Measurements from ENCODE around the gene GBX1.

Gene GBX1

DNA sequence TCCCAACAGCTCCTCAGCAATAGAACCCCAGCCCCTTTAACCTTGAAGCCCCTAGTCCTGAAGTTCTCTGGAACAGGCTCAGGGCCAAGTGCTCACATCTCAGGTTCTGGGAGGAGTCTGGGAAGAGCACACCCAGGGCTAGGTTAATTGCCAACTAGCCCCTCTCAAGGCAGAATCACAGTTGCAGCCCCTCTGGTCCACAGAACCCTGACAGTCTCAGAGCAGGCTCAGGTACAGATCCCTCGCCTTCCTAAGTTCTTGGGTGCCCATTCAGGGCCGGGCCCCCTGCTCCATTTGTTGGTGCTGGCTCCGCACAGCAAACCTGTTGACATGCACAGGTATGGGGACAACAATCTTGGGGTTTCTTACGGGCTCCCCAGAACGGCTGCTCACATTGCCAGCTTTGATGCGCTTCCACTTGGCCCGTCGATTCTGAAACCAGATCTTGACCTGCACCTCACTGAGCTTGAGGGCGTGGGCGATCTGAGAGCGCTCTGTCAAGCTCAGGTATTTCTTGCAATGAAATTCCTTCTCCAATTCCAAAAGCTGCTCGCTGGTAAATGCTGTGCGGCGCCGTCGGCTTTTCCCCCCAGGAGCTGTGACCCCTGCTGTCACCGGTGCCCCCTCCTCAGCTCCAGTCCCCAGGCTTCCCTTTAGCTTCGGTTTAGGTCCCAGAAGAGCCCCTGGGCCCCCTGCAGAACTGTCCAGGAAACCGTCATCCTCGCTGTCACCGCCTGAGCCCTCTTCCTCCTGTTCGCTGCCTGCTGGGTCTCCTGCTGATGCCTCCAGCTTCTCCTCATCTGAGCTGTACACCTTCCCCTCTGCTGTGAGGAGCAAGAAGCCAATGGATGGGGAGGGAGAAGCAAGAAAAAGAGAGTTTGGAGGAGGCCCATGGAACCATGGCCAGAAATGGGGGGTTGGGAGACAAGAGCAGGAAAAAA is 18.9 kb downstream of the GBX1 start:
- Mint-ChIP-seq H3K36me3 (ENCODE audit: low read depth) (peaks cover 10% of the 10 kb centered on the region), H3K9me3 (no peaks in the 10 kb centered on the region), H3K4me1 (peaks cover 1% of the 10 kb centered on the region), H3K4me3 (no peak overlapping the region), H3K27ac (no peak overlapping the region), H3K27me3 (ENCODE audit: low read depth) (peaks cover 9% of the 10 kb centered on the region)
- TF ChIP-seq, protein P1, sequence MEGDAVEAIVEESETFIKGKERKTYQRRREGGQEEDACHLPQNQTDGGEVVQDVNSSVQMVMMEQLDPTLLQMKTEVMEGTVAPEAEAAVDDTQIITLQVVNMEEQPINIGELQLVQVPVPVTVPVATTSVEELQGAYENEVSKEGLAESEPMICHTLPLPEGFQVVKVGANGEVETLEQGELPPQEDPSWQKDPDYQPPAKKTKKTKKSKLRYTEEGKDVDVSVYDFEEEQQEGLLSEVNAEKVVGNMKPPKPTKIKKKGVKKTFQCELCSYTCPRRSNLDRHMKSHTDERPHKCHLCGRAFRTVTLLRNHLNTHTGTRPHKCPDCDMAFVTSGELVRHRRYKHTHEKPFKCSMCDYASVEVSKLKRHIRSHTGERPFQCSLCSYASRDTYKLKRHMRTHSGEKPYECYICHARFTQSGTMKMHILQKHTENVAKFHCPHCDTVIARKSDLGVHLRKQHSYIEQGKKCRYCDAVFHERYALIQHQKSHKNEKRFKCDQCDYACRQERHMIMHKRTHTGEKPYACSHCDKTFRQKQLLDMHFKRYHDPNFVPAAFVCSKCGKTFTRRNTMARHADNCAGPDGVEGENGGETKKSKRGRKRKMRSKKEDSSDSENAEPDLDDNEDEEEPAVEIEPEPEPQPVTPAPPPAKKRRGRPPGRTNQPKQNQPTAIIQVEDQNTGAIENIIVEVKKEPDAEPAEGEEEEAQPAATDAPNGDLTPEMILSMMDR (IDR thresholded peaks at IDR 0.05; ENCODE audit: unreplicated experiment in 3 of 3), result no peak

- no peak overlapping the region for H3K4me3 Mint-ChIP-seq
- H3K36me3 Mint-ChIP-seq (ENCODE audit: low read depth), result peaks cover 25% of the 10 kb centered on the region
- peaks cover 9% of the 10 kb centered on the region for H3K27me3 Mint-ChIP-seq (ENCODE audit: low read depth)
- no peaks in the 10 kb centered on the region for H3K9me3 Mint-ChIP-seq
- peaks cover 7% of the 10 kb centered on the region for H3K4me1 Mint-ChIP-seq
- no peak overlapping the region for H3K27ac Mint-ChIP-seq
- TF ChIP-seq, protein P1 (IDR thresholded peaks at IDR 0.05; ENCODE audit: unreplicated experiment in 3 of 3), result no peak
Measured at GRCh38 chr7:151146761-151147160, 20.7 kb downstream of the GBX1 start.

GRCh38 chr7:151144387-151144786 is 23.1 kb downstream of the GBX1 start:
- Mint-ChIP-seq H3K36me3 (ENCODE audit: low read depth) (peaks cover 32% of the 10 kb centered on the region), H3K27ac (no peak overlapping the region), H3K27me3 (ENCODE audit: low read depth) (peaks cover 3% of the 10 kb centered on the region), H3K4me1 (peaks cover 13% of the 10 kb centered on the region), H3K9me3 (no peaks in the 10 kb centered on the region), H3K4me3 (no peak overlapping the region)
- TF ChIP-seq, protein P1 (IDR thresholded peaks at IDR 0.05; ENCODE audit: unreplicated experiment in 3 of 3), result no peak

DNA sequence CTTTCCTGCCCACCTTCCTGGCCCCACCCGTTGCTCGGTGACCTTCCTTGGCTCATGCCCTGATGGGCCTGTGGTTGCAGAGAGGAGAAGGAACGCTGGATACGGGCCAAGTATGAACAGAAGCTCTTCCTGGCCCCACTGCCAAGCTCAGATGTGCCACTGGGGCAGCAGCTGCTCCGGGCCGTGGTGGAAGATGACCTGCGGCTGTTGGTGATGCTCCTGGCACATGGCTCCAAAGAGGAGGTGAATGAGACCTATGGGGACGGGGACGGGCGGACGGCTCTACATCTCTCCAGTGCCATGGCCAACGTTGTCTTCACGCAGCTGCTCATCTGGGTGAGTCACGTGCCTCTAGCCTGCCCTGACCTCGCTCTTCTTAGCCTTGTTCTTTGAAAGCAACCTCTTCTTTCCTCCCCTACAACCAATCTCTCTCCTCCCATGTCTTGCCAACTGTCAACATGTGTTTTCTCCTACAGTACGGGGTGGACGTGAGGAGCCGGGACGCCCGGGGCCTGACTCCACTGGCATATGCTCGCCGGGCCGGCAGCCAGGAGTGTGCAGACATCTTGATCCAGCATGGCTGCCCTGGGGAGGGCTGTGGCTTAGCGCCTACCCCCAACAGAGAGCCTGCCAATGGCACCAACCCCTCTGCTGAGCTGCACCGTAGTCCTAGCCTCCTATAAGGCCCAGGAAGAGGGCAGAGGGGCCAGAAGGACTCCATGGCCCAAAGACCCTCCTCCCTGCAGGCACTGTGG is 24.1 kb downstream of the GBX1 start:
- Mint-ChIP-seq H3K27ac (no peak overlapping the region), H3K4me3 (no peak overlapping the region), H3K27me3 (ENCODE audit: low read depth) (no peaks in the 10 kb centered on the region), H3K4me1 (peaks cover 22% of the 10 kb centered on the region), H3K36me3 (ENCODE audit: low read depth) (peaks cover 40% of the 10 kb centered on the region), H3K9me3 (no peaks in the 10 kb centered on the region)
- TF ChIP-seq, protein P1 (IDR thresholded peaks at IDR 0.05; ENCODE audit: unreplicated experiment in 3 of 3), result no peak

- Mint-ChIP-seq H3K27ac (no peak overlapping the region), H3K36me3 (ENCODE audit: low read depth) (peaks cover 40% of the 10 kb centered on the region), H3K27me3 (ENCODE audit: low read depth) (no peaks in the 10 kb centered on the region), H3K4me1 (peaks cover 22% of the 10 kb centered on the region), H3K4me3 (no peak overlapping the region), H3K9me3 (no peaks in the 10 kb centered on the region)
- TF ChIP-seq, protein P1 (IDR thresholded peaks at IDR 0.05; ENCODE audit: unreplicated experiment in 3 of 3), result no peak
Measured at GRCh38 chr7:151142686-151143040, 24.8 kb downstream of the GBX1 start.
